Measurements from ENCODE around the gene CRADD. TPM values are rescaled to one million over a fixed set of nuclear protein-coding genes. Genes with fewer than 3 reads are reported as not detected.

CRADD gene
- total RNA-seq, 1 donor from 2014 or later: 13.1 TPM

- intact Hi-C loops (cut with micrococcal nuclease): loop anchor here (10.0 kb wide), 1 partner anchor 165 kb away; no protein-coding TSS in a partner anchor
Observed at GRCh38 chr12:93670104-93670503, 7.1 kb upstream of the CRADD start.

GRCh38 chr12:93671044-93671443 lies 6.1 kb upstream of the CRADD start:
- intact Hi-C loops (cut with micrococcal nuclease): loop anchor here (10.0 kb wide), 1 partner anchor 166 kb away; no protein-coding TSS in a partner anchor

GRCh38 chr12:93673084-93673483 lies 4.1 kb upstream of the CRADD start:
- intact Hi-C loops (cut with micrococcal nuclease): loop anchor here (10.0 kb wide), 1 partner anchor 168 kb away; no protein-coding TSS in a partner anchor

GRCh38 chr12:93674386-93674785 lies 2.8 kb upstream of the CRADD start:
- intact Hi-C loops (cut with micrococcal nuclease): loop anchor here (10.0 kb wide), 1 partner anchor 170 kb away; no protein-coding TSS in a partner anchor

- intact Hi-C loops (cut with micrococcal nuclease): loop anchor here (1.0 to 10.0 kb wide), 19 partner anchors 66 to 1540 kb away; partner anchors contain the start of genes BTG1, EEA1, FGD6 and MRPL42
Observed at GRCh38 chr12:93676408-93677194, 574 bp upstream of the CRADD start.

GRCh38 chr12:93678779-93679178 lies 1.6 kb downstream of the CRADD start:
- intact Hi-C loops (cut with micrococcal nuclease): loop anchor here (5.0 to 10.0 kb wide), 8 partner anchors 64 to 1531 kb away; partner anchors contain the start of genes BTG1 and NR2C1

GRCh38 chr12:93679308-93679925 lies 2.2 kb downstream of the CRADD start:
- intact Hi-C loops (cut with micrococcal nuclease): loop anchor here (5.0 to 10.0 kb wide), 8 partner anchors 63 to 1532 kb away; partner anchors contain the start of genes BTG1 and NR2C1

- intact Hi-C loops (cut with micrococcal nuclease): no loop called here
Observed at GRCh38 chr12:93680006-93680405, 2.8 kb downstream of the CRADD start.

GRCh38 chr12:93682846-93683261 lies 5.7 kb downstream of the CRADD start:
- intact Hi-C loops (cut with micrococcal nuclease): no loop called here

GRCh38 chr12:93683410-93683809 lies 6.2 kb downstream of the CRADD start:
- intact Hi-C loops (cut with micrococcal nuclease): no loop called here

- intact Hi-C loops (cut with micrococcal nuclease): no loop called here
Observed at GRCh38 chr12:93684716-93685115, 7.5 kb downstream of the CRADD start.

GRCh38 chr12:93686572-93687356 lies 9.6 kb downstream of the CRADD start:
- intact Hi-C loops (cut with micrococcal nuclease): no loop called here

- intact Hi-C loops (cut with micrococcal nuclease): no loop called here
Observed at GRCh38 chr12:93689076-93689834, 12.1 kb downstream of the CRADD start.

GRCh38 chr12:93696462-93696861 lies 19.3 kb downstream of the CRADD start:
- intact Hi-C loops (cut with micrococcal nuclease): no loop called here

GRCh38 chr12:93698307-93699092 lies 21.3 kb downstream of the CRADD start:
- intact Hi-C loops (cut with micrococcal nuclease): no loop called here

GRCh38 chr12:93699271-93700145 lies 22.3 kb downstream of the CRADD start:
- intact Hi-C loops (cut with micrococcal nuclease): no loop called here

- intact Hi-C loops (cut with micrococcal nuclease): no loop called here
Observed at GRCh38 chr12:93702707-93703315, 25.6 kb downstream of the CRADD start.

- intact Hi-C loops (cut with micrococcal nuclease): no loop called here
Observed at GRCh38 chr12:93704122-93704521, 26.9 kb downstream of the CRADD start.
